Measurements from ENCODE around the gene ASB2. TPM values are rescaled to one million over a fixed set of nuclear protein-coding genes. Genes with fewer than 3 reads are reported as not detected.

The ASB2 gene
- polyA plus RNA-seq, 1 experiment: 1.6 TPM

- Histone ChIP-seq H3K27me3 (ENCODE audit: control insufficient read depth, insufficient read depth, low read length) (peaks cover 10% of the 10 kb centered on the region), H3K27ac (ENCODE audit: low read depth, low read length) (no peak overlapping the region), H3K4me3 (ENCODE audit: low read depth, low read length) (no peak overlapping the region), H3K9me3 (ENCODE audit: control insufficient read depth, insufficient read depth, low read length) (no peaks in the 10 kb centered on the region; the same call in 1 of the 2 replicates)
- no peak for TF ChIP-seq CTCF (IDR thresholded peaks at IDR 0.05; ENCODE audit: low read depth, low read length)
- CTCF ChIA-PET: interaction anchor here (0.7 to 8.2 kb wide), 15 partner anchors 11 to 230 kb away, joined by 3 to 270 read pairs (median 12); partner anchors contain the start of genes CCDC197 and IFI27L2
- POLR2A ChIA-PET: no interaction called here
- no peak for DNase-seq (ENCODE audit: low read depth, low spot score)
Observed at GRCh38 chr14:93938751-93939303, 37.5 kb downstream of the ASB2 start.

DNA sequence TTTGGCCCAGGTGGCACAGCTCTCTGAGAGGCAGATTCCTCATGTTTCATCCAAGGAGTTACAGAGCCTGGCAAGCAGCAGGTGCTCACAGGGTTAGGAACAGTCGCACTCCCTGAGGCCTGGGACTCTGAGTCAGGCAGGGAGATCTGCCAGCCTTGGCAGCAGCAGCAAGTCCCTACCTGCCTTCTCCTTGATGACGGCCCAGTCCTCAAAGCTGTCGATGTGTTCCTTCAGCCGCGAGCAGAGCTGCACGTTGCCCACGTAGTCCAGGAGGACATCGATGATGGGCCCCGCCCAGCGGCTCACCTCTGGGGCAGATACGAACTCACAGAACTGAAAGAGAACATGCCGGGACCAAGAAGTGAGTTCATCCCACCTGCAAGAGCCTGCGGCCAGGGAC is 38.9 kb downstream of the ASB2 start:
- POLR2A ChIA-PET: interaction anchor here (0.7 kb wide), 1 partner anchor 99 kb away, joined by 8 read pairs; no protein-coding TSS in a partner anchor
- no peak overlapping the region for H3K27ac ChIP-seq (ENCODE audit: low read depth, low read length)
- peaks cover 10% of the 10 kb centered on the region for H3K27me3 ChIP-seq (ENCODE audit: control insufficient read depth, insufficient read depth, low read length)
- no peak for TF ChIP-seq CTCF (IDR thresholded peaks at IDR 0.05; ENCODE audit: low read depth, low read length)
- CTCF ChIA-PET: interaction anchor here (0.6 to 8.2 kb wide), 4 partner anchors 63 to 199 kb away, joined by 3 to 270 read pairs (median 21); partner anchors contain the start of gene CCDC197
- no peaks in the 10 kb centered on the region; the same call in 1 of the 2 replicates for H3K9me3 ChIP-seq (ENCODE audit: control insufficient read depth, insufficient read depth, low read length)
- DNase-seq (ENCODE audit: low read depth, low spot score): no peak
- no peak overlapping the region for H3K4me3 ChIP-seq (ENCODE audit: low read depth, low read length)

GRCh38 chr14:93936926-93937325 is 39.4 kb downstream of the ASB2 start:
- Histone ChIP-seq H3K27me3 (ENCODE audit: control insufficient read depth, insufficient read depth, low read length) (peaks cover 10% of the 10 kb centered on the region), H3K27ac (ENCODE audit: low read depth, low read length) (no peak overlapping the region), H3K9me3 (ENCODE audit: control insufficient read depth, insufficient read depth, low read length) (no peaks in the 10 kb centered on the region; the same call in 1 of the 2 replicates), H3K4me3 (ENCODE audit: low read depth, low read length) (no peak overlapping the region)
- ChIA-PET CTCF (interaction anchor here (1.3 to 8.2 kb wide), 5 partner anchors 54 to 200 kb away, joined by 3 to 270 read pairs (median 12); partner anchors contain the start of gene CCDC197), POLR2A (no interaction called here)
- no peak for DNase-seq (ENCODE audit: low read depth, low spot score)
- TF ChIP-seq CTCF (IDR thresholded peaks at IDR 0.05; ENCODE audit: low read depth, low read length): no peak

GRCh38 chr14:93936245-93936644 is 40.1 kb downstream of the ASB2 start:
- ChIA-PET POLR2A (no interaction called here), CTCF (interaction anchor here (1.3 to 8.2 kb wide), 4 partner anchors 54 to 196 kb away, joined by 3 to 270 read pairs (median 5); partner anchors contain the start of gene CCDC197)
- peak; percentile 35; the same call in 1 of the 2 replicates for TF ChIP-seq CTCF (IDR thresholded peaks at IDR 0.05; ENCODE audit: low read depth, low read length)
- no peak for DNase-seq (ENCODE audit: low read depth, low spot score)
- Histone ChIP-seq H3K27me3 (ENCODE audit: control insufficient read depth, insufficient read depth, low read length) (peaks cover 13% of the 10 kb centered on the region), H3K4me3 (ENCODE audit: low read depth, low read length) (no peak overlapping the region), H3K27ac (ENCODE audit: low read depth, low read length) (no peak overlapping the region), H3K9me3 (ENCODE audit: control insufficient read depth, insufficient read depth, low read length) (no peaks in the 10 kb centered on the region; the same call in 1 of the 2 replicates)

- Histone ChIP-seq H3K9me3 (ENCODE audit: control insufficient read depth, insufficient read depth, low read length) (no peaks in the 10 kb centered on the region; the same call in 1 of the 2 replicates), H3K27me3 (ENCODE audit: control insufficient read depth, insufficient read depth, low read length) (peaks cover 13% of the 10 kb centered on the region), H3K4me3 (ENCODE audit: low read depth, low read length) (no peak overlapping the region), H3K27ac (ENCODE audit: low read depth, low read length) (no peak overlapping the region)
- CTCF ChIA-PET: interaction anchor here (1.7 to 8.2 kb wide), 2 partner anchors 65 to 101 kb away, joined by 4 to 270 read pairs; partner anchors contain the start of gene CCDC197
- TF ChIP-seq CTCF (IDR thresholded peaks at IDR 0.05; ENCODE audit: low read depth, low read length): no peak
- DNase-seq (ENCODE audit: low read depth, low spot score): no peak
- POLR2A ChIA-PET: no interaction called here
Observed at GRCh38 chr14:93935213-93935612, 41.2 kb downstream of the ASB2 start.

Measured in AG04450 (cell line).